ENCODE results near the gene OR51B2.
A peak's percentile ranks its signal among the peaks of the same experiment; 100 is the strongest.

OR51B2 gene

GRCh38 chr11:5281596-5281995 is 42.5 kb downstream of the OR51B2 start:
- no peak for DNase-seq

- peak; percentile 0 for DNase-seq
Measured at GRCh38 chr11:5280582-5281102, 43.5 kb downstream of the OR51B2 start.

- no peak for DNase-seq
Measured at GRCh38 chr11:5279471-5280090, 44.5 kb downstream of the OR51B2 start.

- no peak for DNase-seq
Measured at GRCh38 chr11:5277807-5278382, 46.2 kb downstream of the OR51B2 start.

GRCh38 chr11:5276697-5277096 is 47.4 kb downstream of the OR51B2 start:
- DNase-seq: no peak

GRCh38 chr11:5275369-5276110 is 48.6 kb downstream of the OR51B2 start:
- DNase-seq: no peak

- DNase-seq: no peak
Measured at GRCh38 chr11:5274395-5274794, 49.7 kb downstream of the OR51B2 start.

All from activated CD4-positive, alpha-beta T cell treated with anti-CD3 and anti-CD28 coated beads, Interleukin-2, amount 50 U/mL, for 1 hour (primary cell).